K562 (cell line): ENCODE data around the gene C19orf18. TPM values are rescaled to one million over a fixed set of nuclear protein-coding genes. Genes with fewer than 3 reads are reported as not detected.

Experiments
- polyA plus RNA-seq, 8 experiments: library from polyadenylated mRNA; depleted of rRNA in 4 of 8; stranded (reverse) in 5 of 8; unstranded in 3 of 8; fragments of >200 nt; fragmentation: Nextera tagmentation in 2 of 8; fragmentation: Illumina TruSeq in 1 of 8; extraction: Ambion mirVana in 2 of 8; extraction: Trizol in 1 of 8; gene quantifications; 2 replicates each; pipeline versions ENCODE4 v1.2.1 to v1.2.3, GENCODE V29; 2011 to 2014; ENCODE audit warnings: inconsistent platforms in 1 of 8, missing spikeins in 1 of 8
- total RNA-seq, 7 experiments: library from RNA; depleted of rRNA in 6 of 7; stranded (reverse); fragments of >200 nt in 6 of 7; fragmentation: Illumina TruSeq in 2 of 7; extraction: Trizol in 2 of 7; gene quantifications; 2 replicates each; pipeline versions ENCODE4 v1.2.1 to v1.2.3, GENCODE V29; 2011 to 2021; ENCODE audit warnings: low replicate concordance in 1 of 7
- TF ChIP-seq, protein P1 (sequence below): fragments of 200-600 bp; sonication (generic); IDR thresholded peaks from one replicate; pipeline ENCODE4 v1.6.1; 2012; ENCODE audit warnings: mild to moderate bottlenecking, low read depth, low read length, inconsistent platforms

The C19orf18 gene
- total and polyA plus RNA-seq, 9 of the 15 experiments (the other 6 are each of a cell fraction or from before 2014, with no cell fraction given): not detected

DNA sequence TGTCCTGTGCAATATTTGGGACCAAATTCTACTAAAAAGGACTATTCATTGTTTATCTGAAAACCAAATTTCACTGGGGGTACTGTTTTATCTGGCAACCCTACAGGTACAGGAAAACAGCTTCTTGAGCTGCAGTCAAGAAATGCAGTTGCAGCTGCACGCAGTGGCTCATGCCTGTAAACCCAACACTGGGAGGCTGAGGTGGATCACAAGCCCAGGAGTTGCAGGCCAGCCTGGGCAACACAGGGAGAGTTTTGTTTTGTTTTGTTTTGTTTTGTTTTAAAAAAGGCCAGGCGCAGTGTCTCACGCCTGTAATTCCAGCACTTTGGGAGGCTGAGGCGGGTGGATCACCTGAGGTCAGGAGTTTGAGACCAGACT, 47.9 kb upstream of the C19orf18 start (continued):
- TF ChIP-seq, protein P1, sequence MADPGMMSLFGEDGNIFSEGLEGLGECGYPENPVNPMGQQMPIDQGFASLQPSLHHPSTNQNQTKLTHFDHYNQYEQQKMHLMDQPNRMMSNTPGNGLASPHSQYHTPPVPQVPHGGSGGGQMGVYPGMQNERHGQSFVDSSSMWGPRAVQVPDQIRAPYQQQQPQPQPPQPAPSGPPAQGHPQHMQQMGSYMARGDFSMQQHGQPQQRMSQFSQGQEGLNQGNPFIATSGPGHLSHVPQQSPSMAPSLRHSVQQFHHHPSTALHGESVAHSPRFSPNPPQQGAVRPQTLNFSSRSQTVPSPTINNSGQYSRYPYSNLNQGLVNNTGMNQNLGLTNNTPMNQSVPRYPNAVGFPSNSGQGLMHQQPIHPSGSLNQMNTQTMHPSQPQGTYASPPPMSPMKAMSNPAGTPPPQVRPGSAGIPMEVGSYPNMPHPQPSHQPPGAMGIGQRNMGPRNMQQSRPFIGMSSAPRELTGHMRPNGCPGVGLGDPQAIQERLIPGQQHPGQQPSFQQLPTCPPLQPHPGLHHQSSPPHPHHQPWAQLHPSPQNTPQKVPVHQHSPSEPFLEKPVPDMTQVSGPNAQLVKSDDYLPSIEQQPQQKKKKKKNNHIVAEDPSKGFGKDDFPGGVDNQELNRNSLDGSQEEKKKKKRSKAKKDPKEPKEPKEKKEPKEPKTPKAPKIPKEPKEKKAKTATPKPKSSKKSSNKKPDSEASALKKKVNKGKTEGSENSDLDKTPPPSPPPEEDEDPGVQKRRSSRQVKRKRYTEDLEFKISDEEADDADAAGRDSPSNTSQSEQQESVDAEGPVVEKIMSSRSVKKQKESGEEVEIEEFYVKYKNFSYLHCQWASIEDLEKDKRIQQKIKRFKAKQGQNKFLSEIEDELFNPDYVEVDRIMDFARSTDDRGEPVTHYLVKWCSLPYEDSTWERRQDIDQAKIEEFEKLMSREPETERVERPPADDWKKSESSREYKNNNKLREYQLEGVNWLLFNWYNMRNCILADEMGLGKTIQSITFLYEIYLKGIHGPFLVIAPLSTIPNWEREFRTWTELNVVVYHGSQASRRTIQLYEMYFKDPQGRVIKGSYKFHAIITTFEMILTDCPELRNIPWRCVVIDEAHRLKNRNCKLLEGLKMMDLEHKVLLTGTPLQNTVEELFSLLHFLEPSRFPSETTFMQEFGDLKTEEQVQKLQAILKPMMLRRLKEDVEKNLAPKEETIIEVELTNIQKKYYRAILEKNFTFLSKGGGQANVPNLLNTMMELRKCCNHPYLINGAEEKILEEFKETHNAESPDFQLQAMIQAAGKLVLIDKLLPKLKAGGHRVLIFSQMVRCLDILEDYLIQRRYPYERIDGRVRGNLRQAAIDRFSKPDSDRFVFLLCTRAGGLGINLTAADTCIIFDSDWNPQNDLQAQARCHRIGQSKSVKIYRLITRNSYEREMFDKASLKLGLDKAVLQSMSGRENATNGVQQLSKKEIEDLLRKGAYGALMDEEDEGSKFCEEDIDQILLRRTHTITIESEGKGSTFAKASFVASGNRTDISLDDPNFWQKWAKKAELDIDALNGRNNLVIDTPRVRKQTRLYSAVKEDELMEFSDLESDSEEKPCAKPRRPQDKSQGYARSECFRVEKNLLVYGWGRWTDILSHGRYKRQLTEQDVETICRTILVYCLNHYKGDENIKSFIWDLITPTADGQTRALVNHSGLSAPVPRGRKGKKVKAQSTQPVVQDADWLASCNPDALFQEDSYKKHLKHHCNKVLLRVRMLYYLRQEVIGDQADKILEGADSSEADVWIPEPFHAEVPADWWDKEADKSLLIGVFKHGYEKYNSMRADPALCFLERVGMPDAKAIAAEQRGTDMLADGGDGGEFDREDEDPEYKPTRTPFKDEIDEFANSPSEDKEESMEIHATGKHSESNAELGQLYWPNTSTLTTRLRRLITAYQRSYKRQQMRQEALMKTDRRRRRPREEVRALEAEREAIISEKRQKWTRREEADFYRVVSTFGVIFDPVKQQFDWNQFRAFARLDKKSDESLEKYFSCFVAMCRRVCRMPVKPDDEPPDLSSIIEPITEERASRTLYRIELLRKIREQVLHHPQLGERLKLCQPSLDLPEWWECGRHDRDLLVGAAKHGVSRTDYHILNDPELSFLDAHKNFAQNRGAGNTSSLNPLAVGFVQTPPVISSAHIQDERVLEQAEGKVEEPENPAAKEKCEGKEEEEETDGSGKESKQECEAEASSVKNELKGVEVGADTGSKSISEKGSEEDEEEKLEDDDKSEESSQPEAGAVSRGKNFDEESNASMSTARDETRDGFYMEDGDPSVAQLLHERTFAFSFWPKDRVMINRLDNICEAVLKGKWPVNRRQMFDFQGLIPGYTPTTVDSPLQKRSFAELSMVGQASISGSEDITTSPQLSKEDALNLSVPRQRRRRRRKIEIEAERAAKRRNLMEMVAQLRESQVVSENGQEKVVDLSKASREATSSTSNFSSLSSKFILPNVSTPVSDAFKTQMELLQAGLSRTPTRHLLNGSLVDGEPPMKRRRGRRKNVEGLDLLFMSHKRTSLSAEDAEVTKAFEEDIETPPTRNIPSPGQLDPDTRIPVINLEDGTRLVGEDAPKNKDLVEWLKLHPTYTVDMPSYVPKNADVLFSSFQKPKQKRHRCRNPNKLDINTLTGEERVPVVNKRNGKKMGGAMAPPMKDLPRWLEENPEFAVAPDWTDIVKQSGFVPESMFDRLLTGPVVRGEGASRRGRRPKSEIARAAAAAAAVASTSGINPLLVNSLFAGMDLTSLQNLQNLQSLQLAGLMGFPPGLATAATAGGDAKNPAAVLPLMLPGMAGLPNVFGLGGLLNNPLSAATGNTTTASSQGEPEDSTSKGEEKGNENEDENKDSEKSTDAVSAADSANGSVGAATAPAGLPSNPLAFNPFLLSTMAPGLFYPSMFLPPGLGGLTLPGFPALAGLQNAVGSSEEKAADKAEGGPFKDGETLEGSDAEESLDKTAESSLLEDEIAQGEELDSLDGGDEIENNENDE: no peak
